GM18519 (cell line): ENCODE data around the gene LMNTD1.
"Not testable (repeated sequence)": the region's sequence is repeated elsewhere in the genome, so short reads cannot be mapped to it uniquely, and the experiment has no call there.

Source experiments
- ATAC-seq: cut with Tn5 transposase; IDR thresholded peaks from one replicate; pipeline ENCODE4 v1.9.1; 2021; ENCODE audit warnings: mild to moderate bottlenecking, moderate library complexity; ENCODE audit not compliant: unreplicated experiment, low FRiP score

The LMNTD1 gene

GRCh38 chr12:25436206-25437030 lies 116.7 kb downstream of the LMNTD1 start:
- ATAC-seq: peak; percentile 63

- no peak for ATAC-seq
Measured at GRCh38 chr12:25435431-25435830, 117.7 kb downstream of the LMNTD1 start.

- no peak for ATAC-seq
Measured at GRCh38 chr12:25434515-25434914, 118.6 kb downstream of the LMNTD1 start.

DNA sequence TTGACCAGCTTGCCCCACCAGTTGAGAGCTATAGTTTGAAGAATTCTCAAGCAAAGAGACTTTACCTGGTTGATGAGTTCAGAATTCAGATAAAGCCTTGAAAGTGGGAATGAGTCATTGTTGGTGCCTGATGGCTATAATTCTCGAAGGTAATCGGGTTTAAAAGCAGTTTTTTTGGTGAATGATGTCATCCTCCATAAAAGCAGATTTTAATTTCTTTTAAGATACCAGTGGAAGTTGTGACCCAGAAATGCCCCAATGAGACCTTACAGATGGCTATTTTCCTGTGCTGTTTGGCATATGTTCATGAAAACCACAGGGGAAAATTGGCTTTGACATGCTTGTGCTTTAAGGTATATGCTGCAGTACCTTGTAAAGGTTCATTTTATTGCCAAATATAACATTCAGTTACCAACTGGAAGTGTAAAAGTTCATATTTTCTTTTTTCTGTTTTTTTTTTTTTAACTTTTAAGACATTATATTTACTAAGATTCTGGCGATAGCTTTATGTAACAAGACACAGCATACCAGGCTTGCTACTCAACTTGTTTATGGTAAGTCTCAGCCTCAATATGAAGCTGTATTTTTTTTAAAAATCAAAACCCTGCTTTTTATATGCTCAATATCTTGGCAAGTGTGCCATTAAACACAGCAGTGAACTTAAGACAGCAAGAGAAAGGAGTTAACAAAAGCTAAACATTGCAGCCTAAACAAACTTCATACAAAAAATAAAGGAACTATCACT lies 119.3 kb downstream of the LMNTD1 start:
- ATAC-seq: no peak

DNA sequence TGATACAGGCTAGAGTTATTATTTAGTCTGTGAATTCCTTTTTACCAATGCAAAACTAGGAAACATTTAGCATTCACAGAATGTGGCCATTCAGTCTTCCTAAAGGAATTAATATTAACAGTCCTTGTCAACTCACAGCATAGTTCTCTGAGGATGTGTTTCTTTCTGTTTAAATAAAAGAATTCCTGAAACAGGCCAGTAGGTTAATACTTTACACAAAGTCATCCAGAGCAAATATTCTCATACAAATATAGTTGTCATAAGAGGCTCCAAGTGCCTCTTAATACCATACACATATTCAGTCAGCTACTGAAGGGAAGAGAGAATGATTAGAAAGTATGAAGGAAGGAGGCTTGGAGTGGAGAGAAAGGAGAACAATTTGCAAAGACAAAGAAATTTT lies 120.1 kb downstream of the LMNTD1 start:
- ATAC-seq: no peak

DNA sequence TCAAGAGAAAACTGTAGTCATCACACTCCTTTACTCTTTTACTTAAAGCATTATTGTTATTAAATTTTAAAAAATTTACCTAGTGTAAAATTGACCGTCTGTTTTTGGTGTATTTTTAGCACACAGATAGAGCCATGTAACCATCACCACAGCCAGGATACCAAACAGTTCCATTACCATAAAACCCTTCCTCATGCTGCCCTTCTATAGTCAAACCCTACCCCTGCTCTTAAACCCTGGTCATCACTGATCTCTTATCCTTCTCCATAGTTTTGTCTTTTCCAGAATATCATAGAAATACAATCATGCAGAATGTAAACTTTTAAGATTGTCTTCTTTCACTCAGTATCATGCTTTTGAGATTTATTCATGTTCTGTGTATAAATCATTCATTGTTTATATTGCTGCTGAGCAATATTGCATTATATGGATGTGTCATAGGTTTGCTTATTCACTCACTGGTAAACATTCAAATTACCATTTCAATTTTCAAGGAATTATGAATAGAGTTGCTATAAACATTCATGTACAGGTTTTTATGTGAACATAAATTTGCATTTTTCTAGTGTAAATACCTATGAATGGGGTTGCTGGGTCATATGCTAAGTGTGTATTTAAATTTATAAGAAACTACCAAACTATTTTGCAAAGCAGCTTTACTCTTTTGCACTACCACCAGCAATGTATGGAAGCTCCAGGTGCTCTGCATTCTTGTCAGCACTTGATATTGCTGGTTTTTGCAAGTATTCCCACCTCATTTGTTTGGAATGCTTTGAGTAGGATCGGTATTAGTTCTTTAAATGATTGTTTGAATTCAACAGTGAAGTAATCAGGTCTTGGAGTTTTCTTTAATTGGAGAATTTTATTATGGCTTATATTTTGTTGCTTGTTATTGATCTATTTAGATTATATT lies 125.5 kb downstream of the LMNTD1 start:
- no peak for ATAC-seq

DNA sequence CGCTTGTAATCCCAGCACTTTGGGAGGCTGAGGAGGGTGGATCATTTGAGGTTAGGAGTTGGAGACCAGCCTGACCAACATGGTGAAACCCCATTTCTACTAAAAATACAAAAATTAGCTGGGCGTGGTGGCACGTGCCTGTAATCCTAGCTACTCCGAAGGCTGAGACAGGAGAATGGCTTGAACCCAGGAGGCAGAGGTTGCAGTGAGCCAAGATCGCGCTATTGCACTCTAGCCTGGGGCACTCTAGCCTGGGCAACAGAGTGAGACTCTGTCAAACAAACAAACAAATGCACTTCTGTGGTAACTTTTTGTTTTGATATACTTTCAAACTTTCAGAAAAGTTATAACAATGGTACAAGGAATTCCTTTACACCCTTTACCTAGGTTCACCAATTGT lies 126.3 kb downstream of the LMNTD1 start:
- ATAC-seq: not testable (repeated sequence)
